ENCODE data around the gene SLC1A3. TPM values are rescaled to one million over a fixed set of nuclear protein-coding genes. Genes with fewer than 3 reads are reported as not detected.
A peak's percentile ranks its signal among the peaks of the same experiment; 100 is the strongest.

The SLC1A3 gene
- total RNA-seq, 2 experiments from 2014 or later, result 0.16 TPM

DNA sequence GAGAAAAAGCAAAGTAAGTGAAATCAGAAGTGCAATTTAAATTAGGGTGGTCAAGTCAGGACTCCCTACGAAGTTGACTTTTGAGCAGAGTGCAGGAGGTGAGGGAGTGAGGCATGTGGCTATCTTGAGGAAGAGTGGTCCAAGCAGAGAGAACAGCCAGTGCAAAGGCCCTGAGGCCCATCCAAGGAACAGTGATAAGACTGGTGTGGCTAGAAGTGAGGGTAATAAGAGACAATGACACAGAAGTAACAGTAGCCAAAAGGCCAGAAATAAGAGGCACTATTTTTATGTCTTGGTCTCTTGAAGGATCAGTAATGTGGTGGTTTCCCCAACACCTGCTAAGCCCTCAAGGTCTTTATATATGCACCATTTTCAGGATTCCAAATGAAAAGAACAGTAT, 120.4 kb downstream of the SLC1A3 start:
- Mint-ChIP-seq H3K27ac (no peak overlapping the region), H3K9me3 (ENCODE audit: low read depth) (no peaks in the 10 kb centered on the region), H3K4me3 (no peak overlapping the region), H3K27me3 (no peaks in the 10 kb centered on the region), H3K4me1 (peaks cover 19% of the 10 kb centered on the region), H3K36me3 (ENCODE audit: low read depth) (no peaks in the 10 kb centered on the region)
- DNase-seq (no peak), ATAC-seq (no peak)
- ChIA-PET POLR2A (no interaction called here), CTCF (interaction anchor here (0.9 kb wide), 1 partner anchor 11 kb away, joined by 5 read pairs; no protein-coding TSS in a partner anchor)
- intact Hi-C loops (cut with DNase I, micrococcal nuclease), result no loop called here

- Mint-ChIP-seq H3K4me3 (no peak overlapping the region), H3K27me3 (no peaks in the 10 kb centered on the region), H3K4me1 (peaks cover 5% of the 10 kb centered on the region), H3K27ac (no peak overlapping the region), H3K9me3 (ENCODE audit: low read depth) (no peaks in the 10 kb centered on the region), H3K36me3 (ENCODE audit: low read depth) (no peaks in the 10 kb centered on the region)
- intact Hi-C loops (cut with DNase I, micrococcal nuclease), result loop anchor here (1.0 to 2.0 kb wide), 3 partner anchors 142 to 278 kb away; no protein-coding TSS in a partner anchor
- ChIA-PET CTCF (interaction anchor here (0.6 to 3.2 kb wide), 23 partner anchors 9 to 372 kb away, joined by 3 to 22 read pairs (median 4); no protein-coding TSS in a partner anchor), POLR2A (no interaction called here)
- peak; percentile 48 for ATAC-seq
- DNase-seq, result peak; percentile 16
Measured at GRCh38 chr5:36728697-36729543, 122.5 kb downstream of the SLC1A3 start.

GRCh38 chr5:36730537-36731216, 124.3 kb downstream of the SLC1A3 start:
- Mint-ChIP-seq H3K36me3 (ENCODE audit: low read depth) (no peaks in the 10 kb centered on the region), H3K4me1 (no peaks in the 10 kb centered on the region), H3K9me3 (ENCODE audit: low read depth) (no peaks in the 10 kb centered on the region), H3K4me3 (no peak overlapping the region), H3K27ac (no peak overlapping the region), H3K27me3 (peaks cover 3% of the 10 kb centered on the region)
- DNase-seq (no peak), ATAC-seq (no peak)
- intact Hi-C loops (cut with DNase I, micrococcal nuclease), result loop anchor here in 1 of 2 experiments (10.0 kb wide), 1 partner anchor 584 kb away; no protein-coding TSS in a partner anchor
- ChIA-PET CTCF (interaction anchor here (0.5 to 3.2 kb wide), 19 partner anchors 9 to 1553 kb away, joined by 3 to 22 read pairs (median 5); no protein-coding TSS in a partner anchor), POLR2A (interaction anchor here (0.7 kb wide), 1 partner anchor 12 kb away, joined by 3 read pairs; no protein-coding TSS in a partner anchor)

DNA sequence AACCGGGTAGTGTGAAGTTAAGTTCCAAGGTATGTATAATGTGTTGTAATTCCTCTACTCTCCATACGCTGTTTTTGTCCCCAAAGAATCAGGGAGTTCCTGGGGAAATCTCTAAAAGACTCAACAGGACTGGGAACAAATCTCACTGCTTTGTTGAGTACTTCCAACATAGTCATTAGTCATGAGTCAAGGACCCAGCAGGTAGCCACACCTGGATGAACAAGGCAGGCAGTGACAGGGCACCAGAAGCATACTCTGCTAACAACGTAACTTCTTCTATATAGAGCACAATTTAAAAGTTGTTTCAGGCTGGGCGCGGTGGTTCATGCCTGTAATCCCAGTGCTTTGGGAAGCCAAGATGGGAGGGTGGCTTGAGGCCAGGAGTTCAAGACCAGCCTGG, 126.8 kb downstream of the SLC1A3 start:
- no peaks in the 10 kb centered on the region for H3K36me3 Mint-ChIP-seq (ENCODE audit: low read depth)
- DNase-seq, result no peak
- H3K9me3 Mint-ChIP-seq (ENCODE audit: low read depth), result no peaks in the 10 kb centered on the region
- H3K4me3 Mint-ChIP-seq, result no peak overlapping the region
- no peak for ATAC-seq
- ChIA-PET POLR2A (no interaction called here), CTCF (interaction anchor here (2.5 kb wide), 1 partner anchor 10 kb away, joined by 9 read pairs; no protein-coding TSS in a partner anchor)
- no peak overlapping the region for H3K27ac Mint-ChIP-seq
- intact Hi-C loops (cut with DNase I, micrococcal nuclease), result loop anchor here in 1 of 2 experiments (10.0 kb wide), 1 partner anchor 582 kb away; no protein-coding TSS in a partner anchor
- no peaks in the 10 kb centered on the region for H3K4me1 Mint-ChIP-seq
- peaks cover 3% of the 10 kb centered on the region for H3K27me3 Mint-ChIP-seq

DNA sequence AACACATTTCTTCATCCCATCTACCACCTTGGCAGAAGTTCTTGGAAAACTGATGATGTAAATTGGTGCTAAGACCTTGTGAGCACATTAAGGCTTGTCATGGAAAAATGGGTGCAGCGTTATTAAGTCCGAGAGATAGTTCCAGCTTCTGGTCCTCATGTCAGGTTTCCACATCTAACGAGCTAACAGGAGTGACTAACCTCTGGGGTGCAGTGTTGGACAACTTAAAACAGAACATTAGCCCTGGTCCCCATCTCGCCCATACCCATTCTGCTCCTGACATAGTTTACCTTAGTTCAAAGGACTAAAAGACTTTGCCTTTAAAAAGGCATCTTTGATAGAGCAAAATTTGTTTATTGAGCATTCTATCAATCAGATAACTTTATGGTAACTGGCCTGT, 128.0 kb downstream of the SLC1A3 start:
- DNase-seq (no peak), ATAC-seq (no peak)
- no peak overlapping the region for H3K27ac Mint-ChIP-seq
- no peaks in the 10 kb centered on the region for H3K9me3 Mint-ChIP-seq (ENCODE audit: low read depth)
- H3K36me3 Mint-ChIP-seq (ENCODE audit: low read depth), result no peaks in the 10 kb centered on the region
- no peak overlapping the region for H3K4me3 Mint-ChIP-seq
- H3K27me3 Mint-ChIP-seq, result peaks cover 6% of the 10 kb centered on the region
- CTCF ChIA-PET, result interaction anchor here (0.9 to 2.7 kb wide), 4 partner anchors 10 to 271 kb away, joined by 3 to 10 read pairs (median 4); no protein-coding TSS in a partner anchor
- no peaks in the 10 kb centered on the region for H3K4me1 Mint-ChIP-seq
- POLR2A ChIA-PET, result interaction anchor here (0.6 kb wide), 1 partner anchor 143 kb away, joined by 3 read pairs; no protein-coding TSS in a partner anchor
- intact Hi-C loops (cut with DNase I, micrococcal nuclease), result loop anchor here in 1 of 2 experiments (10.0 kb wide), 1 partner anchor 580 kb away; no protein-coding TSS in a partner anchor

DNA sequence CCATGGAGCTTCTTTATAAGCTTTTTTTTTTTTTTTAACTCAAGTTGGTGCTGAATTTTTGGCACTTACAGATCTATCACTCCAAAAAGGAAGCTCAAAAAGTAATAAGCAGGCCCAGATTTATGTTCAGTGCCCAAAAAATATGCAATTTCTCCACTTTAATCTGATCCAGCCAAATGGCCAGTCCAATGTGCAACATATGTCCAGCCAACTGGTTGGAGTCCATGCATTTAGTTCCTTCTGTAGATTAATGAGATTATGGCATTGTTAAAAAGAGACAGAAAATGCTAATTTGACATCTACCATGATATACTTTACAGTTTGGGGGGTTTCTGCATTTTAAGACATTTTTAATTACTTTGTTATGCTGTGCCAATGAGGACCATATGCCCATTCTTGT, 129.5 kb downstream of the SLC1A3 start:
- peaks cover 2% of the 10 kb centered on the region for H3K4me1 Mint-ChIP-seq
- no peaks in the 10 kb centered on the region for H3K36me3 Mint-ChIP-seq (ENCODE audit: low read depth)
- intact Hi-C loops (cut with DNase I, micrococcal nuclease), result loop anchor here (5.0 to 10.0 kb wide), 2 partner anchors 206 to 579 kb away; no protein-coding TSS in a partner anchor
- POLR2A ChIA-PET, result no interaction called here
- CTCF ChIA-PET, result interaction anchor here (0.7 to 2.7 kb wide), 3 partner anchors 11 to 134 kb away, joined by 3 to 10 read pairs (median 6); no protein-coding TSS in a partner anchor
- DNase-seq (no peak), ATAC-seq (no peak)
- H3K27me3 Mint-ChIP-seq, result peaks cover 6% of the 10 kb centered on the region
- H3K4me3 Mint-ChIP-seq, result no peak overlapping the region
- no peaks in the 10 kb centered on the region for H3K9me3 Mint-ChIP-seq (ENCODE audit: low read depth)
- H3K27ac Mint-ChIP-seq, result no peak overlapping the region
